ENCODE measurements around the gene ZSWIM6. TPM values are rescaled to one million over a fixed set of nuclear protein-coding genes. Genes with fewer than 3 reads are reported as not detected.

ZSWIM6 gene
- total RNA-seq, 1 experiment from 2014 or later, result 13.2 TPM

GRCh38 chr5:61576556-61576955 is 244.5 kb downstream of the ZSWIM6 start:
- no peak overlapping the region for H3K4me3 Mint-ChIP-seq (ENCODE audit: low read depth, unreplicated experiment)

GRCh38 chr5:61578858-61579503 is 246.9 kb downstream of the ZSWIM6 start:
- CTCF ChIA-PET, result no interaction called here
- DNase-seq, result no peak
- Mint-ChIP-seq H3K9me3 (ENCODE audit: low read depth, unreplicated experiment) (no peaks in the 10 kb centered on the region), H3K27ac (ENCODE audit: unreplicated experiment) (no peak overlapping the region), H3K36me3 (ENCODE audit: insufficient read depth, unreplicated experiment) (no peaks in the 10 kb centered on the region), H3K4me1 (ENCODE audit: low read depth, unreplicated experiment) (no peaks in the 10 kb centered on the region), H3K4me3 (ENCODE audit: low read depth, unreplicated experiment) (no peak overlapping the region), H3K27me3 (ENCODE audit: unreplicated experiment) (no peaks in the 10 kb centered on the region)
- no peak for TF ChIP-seq CTCF (IDR thresholded peaks at IDR 0.05; ENCODE audit: unreplicated experiment)
- BruUV-seq (replicated peaks), result no TSS peak
- intact Hi-C loops (cut with micrococcal nuclease; ENCODE audit: unreplicated experiment), result no loop called here

More at GRCh38 chr5:61576556-61576955, 244.5 kb downstream of the ZSWIM6 start:
- Mint-ChIP-seq H3K9me3 (ENCODE audit: low read depth, unreplicated experiment) (no peaks in the 10 kb centered on the region), H3K36me3 (ENCODE audit: insufficient read depth, unreplicated experiment) (no peaks in the 10 kb centered on the region), H3K27me3 (ENCODE audit: unreplicated experiment) (peaks cover 12% of the 10 kb centered on the region), H3K27ac (ENCODE audit: unreplicated experiment) (no peak overlapping the region), H3K4me1 (ENCODE audit: low read depth, unreplicated experiment) (no peaks in the 10 kb centered on the region)
- TF ChIP-seq CTCF (IDR thresholded peaks at IDR 0.05; ENCODE audit: unreplicated experiment), result no peak
- intact Hi-C loops (cut with micrococcal nuclease; ENCODE audit: unreplicated experiment), result no loop called here
- BruUV-seq (replicated peaks), result no TSS peak
- DNase-seq, result no peak
- CTCF ChIA-PET, result no interaction called here

- no TSS peak for BruUV-seq (replicated peaks)
- CTCF ChIA-PET, result no interaction called here
- Mint-ChIP-seq H3K4me3 (ENCODE audit: low read depth, unreplicated experiment) (no peak overlapping the region), H3K4me1 (ENCODE audit: low read depth, unreplicated experiment) (no peaks in the 10 kb centered on the region), H3K27me3 (ENCODE audit: unreplicated experiment) (peaks cover 6% of the 10 kb centered on the region), H3K27ac (ENCODE audit: unreplicated experiment) (no peak overlapping the region), H3K36me3 (ENCODE audit: insufficient read depth, unreplicated experiment) (no peaks in the 10 kb centered on the region), H3K9me3 (ENCODE audit: low read depth, unreplicated experiment) (no peaks in the 10 kb centered on the region)
- DNase-seq, result no peak
- intact Hi-C loops (cut with micrococcal nuclease; ENCODE audit: unreplicated experiment), result no loop called here
- no peak for TF ChIP-seq CTCF (IDR thresholded peaks at IDR 0.05; ENCODE audit: unreplicated experiment)
Measured at GRCh38 chr5:61582205-61582820, 250.3 kb downstream of the ZSWIM6 start.

- H3K4me1 Mint-ChIP-seq (ENCODE audit: low read depth, unreplicated experiment), result no peaks in the 10 kb centered on the region
- no TSS peak for BruUV-seq (replicated peaks)
- intact Hi-C loops (cut with micrococcal nuclease; ENCODE audit: unreplicated experiment), result no loop called here
- no peak overlapping the region for H3K27ac Mint-ChIP-seq (ENCODE audit: unreplicated experiment)
- peaks cover 10% of the 10 kb centered on the region for H3K27me3 Mint-ChIP-seq (ENCODE audit: unreplicated experiment)
- CTCF ChIA-PET, result no interaction called here
- no peak for TF ChIP-seq CTCF (IDR thresholded peaks at IDR 0.05; ENCODE audit: unreplicated experiment)
- H3K4me3 Mint-ChIP-seq (ENCODE audit: low read depth, unreplicated experiment), result no peak overlapping the region
- no peaks in the 10 kb centered on the region for H3K36me3 Mint-ChIP-seq (ENCODE audit: insufficient read depth, unreplicated experiment)
- no peaks in the 10 kb centered on the region for H3K9me3 Mint-ChIP-seq (ENCODE audit: low read depth, unreplicated experiment)
- no peak for DNase-seq
Measured at GRCh38 chr5:61582887-61583286, 250.8 kb downstream of the ZSWIM6 start.
